ENCODE results near the gene CDK11B.

The CDK11B gene

DNA sequence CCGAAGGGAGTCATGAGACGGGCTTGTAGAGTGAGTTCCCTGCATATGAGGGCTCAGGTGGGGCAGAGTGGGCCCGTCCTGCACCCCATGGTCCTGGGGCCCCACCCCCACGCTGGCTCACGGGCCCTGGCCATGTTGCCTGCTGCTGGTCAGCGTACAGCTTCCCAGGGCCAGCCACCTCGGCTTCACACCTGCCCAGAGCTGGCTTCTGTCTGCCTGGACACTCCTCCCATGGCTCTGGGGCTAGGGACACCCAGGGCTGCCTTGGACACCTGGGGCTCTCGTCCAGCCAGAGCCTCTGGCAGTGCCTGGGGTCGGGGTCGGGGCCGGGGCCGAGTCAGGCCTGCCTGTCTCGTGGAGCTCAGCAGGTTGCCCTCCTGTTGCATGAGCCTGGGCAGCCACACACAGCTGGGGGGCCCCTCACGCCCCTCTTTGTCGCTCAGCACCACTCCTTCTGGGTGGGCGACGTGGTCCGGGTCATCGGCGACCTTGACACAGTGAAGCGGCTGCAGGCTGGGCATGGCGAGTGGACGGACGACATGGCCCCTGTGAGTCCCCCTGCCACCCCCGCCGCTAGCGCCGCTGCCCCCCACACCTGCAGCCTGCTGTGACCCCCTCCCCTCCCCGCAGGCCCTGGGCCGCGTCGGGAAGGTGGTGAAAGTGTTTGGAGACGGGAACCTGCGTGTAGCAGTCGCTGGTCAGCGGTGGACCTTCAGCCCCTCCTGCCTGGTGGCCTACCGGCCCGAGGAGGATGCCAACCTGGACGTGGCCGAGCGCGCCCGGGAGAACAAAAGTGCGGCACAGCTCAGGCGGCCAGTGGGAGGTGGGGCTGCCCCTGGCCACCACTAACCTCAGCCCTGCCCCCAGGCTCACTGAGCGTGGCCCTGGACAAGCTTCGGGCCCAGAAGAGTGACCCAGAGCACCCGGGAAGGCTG, 32.3 kb downstream of the CDK11B start:
- no peak for DNase-seq

DNA sequence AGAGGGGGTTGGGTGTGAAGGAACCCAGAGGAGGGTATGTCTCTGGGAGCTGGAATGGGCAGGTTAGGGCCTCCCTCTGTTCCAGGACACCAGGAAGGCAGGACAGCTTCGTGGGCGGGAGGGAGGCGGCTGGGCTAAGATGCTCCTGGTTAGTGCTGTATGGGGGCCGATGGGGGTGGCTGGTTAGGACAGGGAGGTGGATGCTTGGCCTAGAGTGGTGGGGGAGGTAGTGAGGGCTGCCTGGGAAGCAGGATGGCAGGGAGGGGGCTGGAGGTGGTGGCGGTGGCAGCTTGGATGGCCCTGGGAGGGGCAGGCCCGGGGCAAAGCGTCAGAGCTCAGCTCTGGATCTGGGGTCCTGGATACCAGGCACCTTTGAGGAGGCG, 33.0 kb downstream of the CDK11B start:
- DNase-seq: no peak

DNA sequence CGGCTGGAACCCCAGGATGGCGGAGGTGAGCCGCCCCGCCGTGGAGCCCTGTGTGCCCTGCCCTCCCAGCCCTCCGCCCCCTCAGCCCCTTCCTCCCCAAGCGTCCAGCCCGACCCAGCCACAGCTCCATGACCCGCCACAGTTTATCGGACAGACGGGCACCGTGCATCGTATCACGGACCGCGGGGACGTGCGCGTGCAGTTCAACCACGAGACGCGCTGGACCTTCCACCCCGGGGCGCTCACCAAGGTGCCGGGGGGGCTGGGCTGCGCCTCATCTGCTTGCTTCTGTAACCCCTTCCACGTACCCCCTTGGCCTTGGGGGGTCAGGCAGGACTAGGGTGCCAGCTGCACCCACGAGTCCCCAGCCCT, 33.4 kb downstream of the CDK11B start:
- no peak for DNase-seq

DNA sequence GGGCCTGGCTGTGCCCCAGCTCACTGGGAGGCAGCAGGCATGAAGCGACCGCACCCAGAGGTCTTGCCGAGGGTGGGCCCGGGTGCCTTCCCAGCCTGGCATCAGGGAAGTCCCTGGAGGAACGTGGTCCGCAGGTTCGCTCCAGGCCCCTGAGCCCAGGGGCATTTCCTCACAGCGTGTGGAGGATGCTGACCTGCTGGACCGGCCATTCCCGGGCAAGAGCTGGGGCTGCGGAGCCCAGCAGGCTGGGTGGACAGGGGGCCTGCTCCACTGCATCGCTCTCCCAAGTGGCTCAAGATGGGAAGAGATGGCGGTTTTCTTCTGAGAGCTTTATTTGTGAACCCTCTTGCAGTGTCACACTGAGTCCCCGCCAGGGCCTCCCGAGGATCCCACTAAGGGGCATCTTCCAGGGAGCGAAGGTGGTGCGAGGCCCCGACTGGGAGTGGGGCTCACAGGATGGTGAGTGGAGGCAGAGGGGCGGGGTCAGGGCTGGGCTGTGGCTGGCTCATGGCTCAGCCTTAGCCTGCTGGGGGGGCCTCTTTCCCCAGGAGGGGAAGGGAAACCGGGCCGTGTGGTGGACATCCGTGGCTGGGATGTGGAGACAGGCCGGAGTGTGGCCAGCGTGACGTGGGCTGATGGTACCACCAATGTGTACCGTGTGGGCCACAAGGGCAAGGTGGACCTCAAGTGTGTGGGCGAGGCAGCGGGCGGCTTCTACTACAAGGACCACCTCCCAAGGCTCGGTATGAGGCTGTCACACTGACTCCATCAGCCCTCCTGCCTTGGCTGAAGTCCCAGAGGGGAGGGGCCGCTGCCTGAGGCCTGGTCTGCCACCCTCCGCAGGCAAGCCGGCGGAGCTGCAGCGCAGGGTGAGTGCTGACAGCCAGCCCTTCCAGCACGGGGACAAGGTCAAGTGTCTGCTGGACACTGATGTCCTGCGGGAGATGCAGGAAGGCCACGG, 34.1 kb downstream of the CDK11B start:
- no peak for DNase-seq

DNA sequence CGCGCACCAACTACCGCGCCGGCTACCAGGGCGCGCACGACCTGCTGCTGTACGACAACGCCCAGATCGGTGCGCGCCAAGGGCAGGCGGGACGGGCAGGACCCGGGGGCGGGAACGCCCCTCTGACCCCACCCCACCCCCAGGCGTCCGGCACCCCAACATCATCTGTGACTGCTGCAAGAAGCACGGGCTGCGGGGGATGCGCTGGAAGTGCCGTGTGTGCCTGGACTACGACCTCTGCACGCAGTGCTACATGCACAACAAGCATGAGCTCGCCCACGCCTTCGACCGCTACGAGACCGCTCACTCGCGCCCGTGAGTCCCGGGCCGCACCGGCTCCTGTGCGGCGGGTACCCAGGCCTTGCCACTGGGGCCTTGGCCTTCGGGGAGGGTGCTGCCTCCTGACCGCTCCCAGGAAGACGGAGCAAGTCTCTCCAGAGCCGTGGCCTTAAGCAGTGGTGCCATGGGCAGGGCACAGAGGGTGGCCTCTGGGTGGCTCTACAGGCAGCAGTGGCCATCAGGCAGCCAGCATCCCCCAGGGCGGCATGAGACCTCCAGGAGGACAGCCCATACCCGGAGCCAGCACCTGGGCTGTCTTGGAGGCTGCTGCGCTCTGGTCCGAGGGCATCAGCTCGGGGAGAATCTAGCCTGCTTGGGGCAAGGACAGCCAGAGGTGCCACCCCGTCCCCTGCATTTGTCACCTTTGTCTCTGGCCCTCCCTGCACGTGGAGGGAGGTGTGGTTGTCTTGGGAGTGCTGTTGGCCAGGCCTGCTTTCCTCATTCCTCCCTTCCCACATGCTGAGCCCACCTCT, 35.0 kb downstream of the CDK11B start:
- no peak for DNase-seq

DNA sequence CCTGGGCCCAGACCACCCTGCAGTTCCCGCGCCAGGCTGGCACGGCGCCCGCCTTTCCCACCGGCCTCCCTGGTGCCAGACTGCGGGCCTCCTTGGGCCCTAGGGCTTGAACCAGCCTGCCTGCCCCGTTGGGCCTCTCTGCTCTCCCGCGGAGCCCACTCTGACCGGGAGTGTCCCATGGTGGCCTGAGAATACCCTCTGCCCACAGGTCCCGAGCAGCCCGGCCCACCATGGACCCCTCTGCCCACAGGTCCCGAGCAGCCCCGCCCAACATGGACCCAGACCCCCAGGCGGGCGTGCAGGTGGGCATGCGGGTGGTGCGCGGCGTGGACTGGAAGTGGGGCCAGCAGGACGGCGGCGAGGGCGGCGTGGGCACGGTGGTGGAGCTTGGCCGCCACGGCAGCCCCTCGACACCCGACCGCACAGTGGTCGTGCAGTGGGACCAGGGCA, 35.6 kb downstream of the CDK11B start:
- no peak for DNase-seq

DNA sequence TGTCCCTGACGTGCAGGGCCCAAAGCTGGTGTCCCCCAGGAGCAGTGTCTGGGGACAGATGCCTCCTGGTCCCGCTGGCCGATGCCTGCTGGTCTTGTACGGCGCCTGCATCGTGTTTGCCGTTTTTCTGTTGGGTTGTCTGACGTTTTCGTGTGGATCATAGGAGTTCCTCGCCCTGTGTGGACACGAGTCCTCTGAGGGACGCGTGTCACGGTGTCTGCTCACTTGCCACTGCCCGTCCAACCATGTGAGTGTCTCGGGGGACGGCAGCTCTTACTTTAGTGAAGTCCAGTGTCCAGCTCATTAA, 36.1 kb downstream of the CDK11B start:
- DNase-seq: no peak

DNA sequence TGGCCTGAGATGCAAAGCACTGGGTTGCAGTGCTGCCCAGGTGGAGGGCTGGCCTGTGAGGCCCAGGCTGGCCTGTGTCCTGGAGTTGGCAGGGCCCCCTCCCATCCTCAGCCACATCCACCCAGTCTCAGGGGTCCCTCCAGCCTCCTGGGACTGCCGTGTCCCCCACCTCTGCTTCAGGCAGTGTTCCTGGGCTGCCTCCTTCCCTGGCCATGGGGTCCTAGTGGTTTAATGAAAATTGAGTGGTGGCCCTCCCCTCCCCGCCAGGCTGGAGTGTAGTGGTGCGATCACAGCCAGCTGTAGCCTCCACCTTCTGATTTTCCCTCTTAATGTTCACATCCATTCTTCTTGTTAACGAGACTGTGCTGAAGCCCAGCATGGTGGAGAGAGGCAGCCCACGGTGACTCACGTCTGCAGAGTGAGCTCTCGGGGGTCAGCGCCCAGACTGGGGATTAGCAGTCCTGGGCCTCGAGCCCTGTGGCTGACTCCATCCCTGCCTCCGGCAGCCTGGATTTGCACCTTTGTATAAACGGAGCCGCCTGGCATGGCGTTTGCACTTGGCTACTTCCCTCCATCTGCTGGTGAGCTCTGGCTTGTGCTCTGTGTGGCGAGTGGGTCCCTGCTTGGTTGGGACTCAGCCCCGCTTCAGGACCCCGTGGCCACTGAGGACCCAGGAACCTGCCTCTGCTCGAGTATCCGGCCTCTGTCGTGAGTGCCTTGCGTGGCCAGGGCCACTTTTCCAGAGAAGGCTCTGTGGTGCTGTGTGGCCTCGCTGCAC, 36.6 kb downstream of the CDK11B start:
- DNase-seq: no peak

DNA sequence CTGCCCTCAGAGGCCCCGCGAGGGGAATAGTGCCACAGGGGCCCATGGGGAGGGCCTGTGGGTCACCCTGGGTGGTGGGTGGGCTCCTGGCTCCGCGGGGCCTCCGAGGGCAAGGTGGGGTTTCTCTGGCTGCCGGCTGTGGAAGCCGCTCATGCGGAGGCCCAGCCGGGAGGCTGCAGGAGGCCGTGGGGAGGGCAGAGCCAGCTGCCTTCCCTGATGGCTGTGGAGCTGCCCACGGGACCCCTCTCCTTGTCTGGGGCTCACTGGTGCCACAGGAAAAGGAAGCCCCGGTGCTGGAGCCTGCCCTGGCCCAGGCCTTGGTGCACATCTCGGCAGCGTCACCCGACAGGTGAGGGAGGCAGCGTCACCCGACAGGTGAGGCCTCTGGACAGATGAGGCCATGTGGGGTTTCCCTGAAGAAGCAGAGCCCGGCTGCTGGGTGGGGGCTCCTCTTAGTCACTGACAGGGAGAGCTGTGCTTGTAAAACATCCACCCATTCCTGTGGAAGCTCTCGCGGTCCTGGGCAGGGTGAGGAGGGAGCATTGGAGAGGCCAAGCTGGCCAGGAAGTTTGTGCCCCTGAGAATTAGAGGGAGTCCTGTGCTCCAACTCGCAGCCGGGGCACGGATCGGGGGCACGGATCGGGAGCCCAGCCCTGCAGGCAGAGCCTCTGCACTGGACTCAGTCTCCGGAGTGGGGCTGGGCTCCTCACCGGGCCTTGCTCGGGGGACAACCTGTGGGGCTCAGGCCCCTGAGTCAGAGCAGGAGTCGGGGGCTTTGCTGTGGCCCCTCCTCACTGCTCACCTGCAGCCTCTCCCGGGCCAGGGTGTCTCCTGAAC, 37.4 kb downstream of the CDK11B start:
- DNase-seq: no peak

DNA sequence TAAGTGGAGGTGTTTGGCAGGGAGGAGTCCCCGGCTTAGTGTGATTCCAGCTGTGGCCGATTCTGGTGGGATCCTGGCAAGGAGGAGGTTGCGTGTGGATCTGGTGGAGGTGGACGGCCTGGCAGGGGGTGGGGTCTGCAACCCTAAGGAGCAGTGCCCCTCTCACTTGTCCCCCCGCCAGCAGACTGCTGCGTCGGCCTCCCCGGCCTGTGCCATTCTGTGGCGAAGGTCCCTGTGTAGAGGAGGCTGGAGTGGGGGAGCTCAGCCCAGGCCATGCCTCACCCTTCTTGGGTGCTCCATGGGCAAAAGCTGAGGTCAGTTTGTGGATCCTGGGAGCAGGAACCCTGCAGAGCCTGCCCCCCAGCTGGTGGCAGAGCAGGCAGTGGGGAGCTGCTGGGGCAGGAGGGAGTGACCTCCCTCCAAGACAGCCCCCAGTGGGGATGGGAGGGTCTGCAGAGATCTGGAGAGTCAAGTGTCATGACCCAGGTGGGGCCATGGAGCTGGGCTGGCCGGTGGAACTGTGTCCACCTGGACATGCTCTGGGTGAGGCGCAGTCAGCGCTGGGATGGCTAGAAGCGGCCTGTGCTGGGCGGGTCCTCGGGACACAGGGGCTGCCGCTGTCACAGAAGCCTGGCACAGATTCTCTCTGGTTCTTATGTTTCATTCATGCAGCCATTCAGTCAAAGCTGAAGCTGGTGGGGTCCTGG, 38.2 kb downstream of the CDK11B start:
- no peak for DNase-seq

DNA sequence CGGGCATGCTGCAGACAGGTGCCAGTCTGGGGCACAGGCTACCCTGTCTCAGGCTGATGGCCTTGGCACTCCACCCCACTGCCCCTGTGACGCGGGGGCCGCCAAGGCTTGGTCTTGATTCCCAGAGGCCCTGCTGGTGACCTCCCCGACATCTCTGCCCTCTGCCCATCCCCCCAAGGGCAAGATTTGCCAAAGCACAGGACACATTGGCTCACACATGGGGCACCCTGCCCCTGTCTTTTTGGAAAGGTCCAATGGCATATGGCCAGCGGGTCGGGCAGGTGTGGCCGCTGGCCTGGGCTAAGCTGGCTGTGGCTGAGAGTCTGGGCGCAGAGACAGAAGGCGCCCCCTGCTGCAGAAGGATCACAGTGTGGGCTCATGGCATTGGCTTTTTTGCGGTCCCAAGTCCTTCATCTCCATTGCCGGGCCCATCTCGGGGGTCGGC, 38.9 kb downstream of the CDK11B start:
- DNase-seq: no peak

DNA sequence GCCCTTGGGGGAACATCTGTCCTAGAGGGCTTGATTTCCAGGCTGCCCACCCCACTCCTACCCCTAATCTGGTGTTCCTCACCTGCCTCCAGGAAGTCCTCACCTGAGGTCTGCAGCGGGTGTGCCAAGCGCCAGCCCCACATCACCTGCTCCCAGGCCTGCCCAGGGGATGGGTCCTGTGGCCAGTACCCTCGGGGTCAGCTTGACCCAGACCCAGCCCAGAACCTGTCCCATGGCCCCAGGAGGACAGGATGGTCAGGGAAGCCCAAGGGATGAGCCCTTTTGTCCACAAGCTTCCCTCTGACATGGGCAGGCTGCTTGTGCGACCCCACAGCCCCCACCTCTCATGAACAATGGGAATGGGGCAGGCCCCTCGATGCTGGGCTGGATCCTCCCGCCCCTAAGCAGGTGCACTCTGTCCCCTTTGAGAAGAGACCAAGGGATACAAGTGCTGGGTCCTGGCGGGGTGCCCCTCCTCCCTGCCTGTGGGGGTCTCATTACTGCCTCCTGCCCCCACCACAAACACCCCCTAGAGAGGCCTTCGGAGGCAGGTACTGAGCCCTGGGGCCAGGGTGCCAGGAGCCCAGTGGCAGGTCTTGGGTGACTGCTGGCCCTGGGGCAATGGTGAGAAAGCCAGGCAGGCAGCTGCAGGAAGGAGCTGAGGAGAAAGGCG, 40.3 kb downstream of the CDK11B start:
- DNase-seq: no peak

DNA sequence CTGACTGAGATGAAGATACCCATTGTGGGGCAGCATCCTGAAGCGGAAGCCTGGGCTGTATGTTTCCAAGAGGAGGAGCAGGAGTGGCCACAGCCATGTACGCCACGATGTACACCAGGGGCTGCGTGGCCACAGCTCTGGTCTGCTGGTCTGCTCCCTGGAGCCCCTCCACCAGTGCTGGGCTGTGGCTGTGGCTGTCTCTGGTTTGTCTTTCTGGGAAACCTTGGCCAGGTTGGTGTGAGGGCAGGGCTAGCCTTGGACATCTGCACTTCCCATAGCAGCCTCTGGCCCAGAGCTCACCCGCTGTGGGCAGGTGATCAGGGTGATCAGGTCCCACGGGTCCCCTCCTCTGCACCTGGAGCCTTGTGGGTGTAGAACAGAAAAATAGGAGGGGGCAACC, 40.9 kb downstream of the CDK11B start:
- no peak for DNase-seq

DNA sequence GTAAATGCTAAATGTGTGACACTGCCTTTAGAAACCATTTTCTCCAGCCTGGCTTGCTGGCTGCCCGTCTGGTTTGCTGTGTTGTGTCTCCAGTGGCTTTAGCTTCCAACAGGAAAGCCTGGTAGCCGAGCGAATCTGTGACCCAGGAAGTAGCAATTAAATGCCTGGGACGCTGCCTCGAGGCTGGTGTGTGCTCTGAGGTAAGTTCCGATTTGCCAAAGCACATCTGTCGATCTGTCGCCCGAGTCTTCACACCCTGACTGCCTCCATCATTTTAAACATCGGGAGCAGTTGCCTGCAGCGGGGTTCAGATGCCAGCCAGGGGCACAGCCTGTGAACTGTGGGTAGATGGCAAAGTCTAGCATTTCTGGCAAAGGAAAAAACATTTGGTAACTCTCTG, 41.3 kb downstream of the CDK11B start:
- no peak for DNase-seq

DNA sequence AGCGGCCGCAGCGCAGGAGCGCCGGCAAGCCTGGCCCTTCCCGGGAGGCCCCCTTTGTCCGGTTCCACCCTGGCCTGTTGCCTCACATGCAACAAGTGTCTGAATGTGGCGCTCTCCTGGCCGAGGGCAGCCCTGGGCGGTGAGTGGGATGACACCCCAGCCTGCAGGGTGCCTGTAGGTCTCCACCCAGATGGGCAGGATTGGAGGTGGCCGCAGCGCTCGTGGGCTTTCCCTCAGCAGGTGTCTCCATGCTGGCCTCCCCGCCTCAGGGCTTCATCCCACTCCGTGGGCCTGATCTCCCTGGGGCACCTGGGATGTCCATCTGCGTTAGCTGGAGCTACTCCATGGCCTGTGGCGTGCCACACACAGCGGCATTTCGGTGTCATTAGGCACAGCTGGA, 42.0 kb downstream of the CDK11B start:
- DNase-seq: no peak

DNA sequence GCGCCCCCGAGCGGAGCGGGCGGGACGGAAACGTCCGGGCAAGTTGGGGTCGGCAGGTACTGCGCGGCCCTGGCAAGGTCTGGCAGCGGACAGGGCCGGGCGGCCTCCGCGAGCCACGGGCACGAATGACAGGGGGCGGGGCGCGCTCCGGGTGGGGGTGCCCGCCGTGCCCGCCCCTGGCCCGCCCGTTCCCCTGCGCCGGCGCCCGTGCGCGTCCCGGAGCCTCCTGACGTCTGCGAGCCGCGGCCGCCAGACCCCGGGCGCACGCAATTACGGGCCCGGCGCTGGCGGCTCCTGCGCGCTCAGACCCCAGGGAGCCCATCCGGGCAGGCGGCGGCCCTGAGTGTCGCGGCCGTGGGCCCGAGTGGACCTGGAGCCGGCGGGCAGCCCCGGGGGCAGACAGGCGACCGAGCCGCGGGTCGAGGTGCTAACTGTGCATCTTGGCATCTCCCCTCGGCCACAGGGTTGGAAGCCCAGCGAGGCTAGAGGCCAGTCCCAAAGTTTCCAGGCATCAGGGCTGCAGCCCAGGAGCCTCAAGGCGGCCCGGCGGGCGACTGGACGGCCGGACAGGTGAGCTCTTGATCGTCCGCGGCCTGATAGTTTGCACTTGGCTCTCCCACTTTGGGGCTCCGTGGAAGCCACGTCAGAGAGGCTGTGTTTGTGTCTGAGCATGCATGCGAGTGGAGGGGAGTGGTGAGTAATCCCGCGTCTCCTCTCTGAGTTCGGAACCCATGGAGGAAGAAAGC, 42.6 kb downstream of the CDK11B start:
- DNase-seq: no peak

DNA sequence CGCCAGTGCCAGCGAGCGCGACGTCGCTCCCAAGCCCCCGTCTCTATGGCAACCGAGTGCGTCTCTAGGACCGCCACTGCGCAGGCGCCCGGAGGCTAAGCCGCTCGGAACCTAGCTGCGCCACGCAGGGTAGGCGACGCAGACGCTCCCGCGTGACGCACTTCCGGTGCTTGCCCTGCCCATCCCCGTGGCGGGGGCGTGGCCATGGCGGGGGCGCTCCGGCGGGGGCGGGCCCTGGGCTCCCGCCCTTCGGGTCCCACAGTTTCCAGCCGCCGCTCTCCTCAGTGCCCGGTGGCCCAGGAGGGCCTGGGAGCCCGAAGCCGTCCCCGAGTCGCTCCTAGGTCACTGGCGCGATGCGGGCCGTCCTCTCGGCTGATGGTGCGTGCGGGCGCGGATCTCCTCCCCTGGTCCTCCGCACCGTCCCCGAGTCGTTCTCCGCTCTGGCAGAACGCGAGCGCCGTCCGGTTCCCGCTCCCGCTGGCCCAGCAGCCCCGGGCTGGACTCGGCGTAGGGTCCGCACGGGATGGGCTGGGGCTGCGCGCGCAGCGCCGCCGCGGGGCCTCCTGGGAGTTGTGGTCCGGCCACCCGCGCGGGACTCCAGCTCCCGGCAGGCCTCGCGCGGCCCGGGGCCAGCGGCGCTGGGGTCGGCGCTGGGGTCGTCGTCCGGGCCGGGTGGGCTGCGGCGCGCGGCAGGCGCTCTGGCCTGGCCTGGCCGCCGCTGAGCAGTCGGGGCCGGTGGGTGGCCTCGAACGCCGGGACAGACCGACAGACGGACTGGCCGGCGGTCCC, 43.4 kb downstream of the CDK11B start, which contains the start of gene MIB2:
MIB2 (plus strand) TSS at position 245 of the 789 bp plus-strand sequence. CDS start 7,953 bp downstream, outside the sequence.
- peak; percentile 65 for DNase-seq

DNA sequence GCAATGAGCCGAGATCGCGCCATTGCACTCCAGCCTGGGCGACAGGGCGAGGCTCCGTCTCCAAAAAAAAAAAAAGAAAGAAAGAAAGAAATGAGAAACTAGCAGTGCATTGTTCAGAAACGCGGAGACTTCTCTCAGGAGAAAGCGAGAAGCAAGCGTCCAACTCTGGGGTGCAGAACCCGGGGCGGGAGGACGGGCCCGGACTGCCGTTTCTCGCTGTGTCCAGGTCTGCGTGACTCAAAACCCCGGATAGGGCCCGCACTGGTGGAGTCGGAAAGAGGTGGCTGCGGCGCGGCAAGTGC, 43.9 kb downstream of the CDK11B start:
- DNase-seq: no peak

All from kidney glomerular epithelial cell (primary cell).